Left ventricle myocardium superior (tissue), 1 donor: ENCODE measurements around the gene SPEF1. TPM values are rescaled to one million over a fixed set of nuclear protein-coding genes. Genes with fewer than 3 reads are reported as not detected.
A peak's percentile ranks its signal among the peaks of the same experiment; 100 is the strongest.

Source experiments
- ATAC-seq: fragments of 200-7000 bp; cut with Tn5 transposase; one replicate; pipeline ENCODE4 v1.9.1; 2020; ENCODE audit warnings: mild to moderate bottlenecking, moderate library complexity
- DNase-seq: peaks from one replicate; pipeline ENCODE4 v3.0.0-alpha.2; 2020
- intact Hi-C: fragments of 100-400 bp; cut with micrococcal nuclease; formaldehyde crosslinking; loops from one replicate; pipeline ENCODE4 v1.11.0; 2022
- total RNA-seq: library from RNA; stranded (reverse); fragmentation: NEBNext Ultra II Directional; extraction: Animal tissue kit (Norgen Biotek cat#: 25700); gene quantifications from one replicate; pipeline ENCODE4 v1.2.1, GENCODE V29; 2021
- donor health status: DM: no; HTN: yes; CAD: no; lungs with severe emphysema.

SPEF1 gene
- total RNA-seq, 1 donor from 2014 or later, result not detected

DNA sequence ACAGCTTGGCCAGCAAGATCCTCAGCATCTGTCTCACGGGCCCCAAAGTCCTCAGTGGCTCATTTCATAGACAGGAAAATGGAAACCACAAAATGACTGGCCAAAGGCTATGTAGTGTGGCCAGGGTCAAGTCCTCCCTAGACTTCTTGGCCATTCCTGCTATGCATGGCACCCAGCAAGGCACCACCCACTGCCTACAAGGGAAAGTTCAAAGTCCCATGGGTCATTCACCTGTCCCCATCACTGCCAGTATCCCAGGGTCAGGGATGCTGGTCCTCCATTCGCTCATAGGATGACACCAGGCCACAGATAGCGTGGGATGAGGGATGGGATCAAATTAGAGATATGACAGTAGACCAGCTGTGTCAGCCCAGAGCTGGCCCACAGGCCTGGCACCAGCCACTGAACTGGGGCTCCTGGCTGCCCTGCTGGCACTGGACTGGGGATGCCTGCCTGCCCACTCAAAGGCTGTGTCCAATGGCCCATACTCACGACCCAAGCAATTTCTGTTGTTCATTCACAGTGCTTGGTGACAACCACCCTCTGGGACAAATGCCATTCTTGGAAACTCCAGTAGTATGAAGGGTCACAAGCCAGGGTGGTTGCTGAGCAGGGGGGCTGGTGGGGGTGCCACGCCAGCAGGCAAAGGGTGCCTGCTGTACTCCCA is 25.3 kb downstream of the SPEF1 start:
- intact Hi-C loops, result no loop called here

DNA sequence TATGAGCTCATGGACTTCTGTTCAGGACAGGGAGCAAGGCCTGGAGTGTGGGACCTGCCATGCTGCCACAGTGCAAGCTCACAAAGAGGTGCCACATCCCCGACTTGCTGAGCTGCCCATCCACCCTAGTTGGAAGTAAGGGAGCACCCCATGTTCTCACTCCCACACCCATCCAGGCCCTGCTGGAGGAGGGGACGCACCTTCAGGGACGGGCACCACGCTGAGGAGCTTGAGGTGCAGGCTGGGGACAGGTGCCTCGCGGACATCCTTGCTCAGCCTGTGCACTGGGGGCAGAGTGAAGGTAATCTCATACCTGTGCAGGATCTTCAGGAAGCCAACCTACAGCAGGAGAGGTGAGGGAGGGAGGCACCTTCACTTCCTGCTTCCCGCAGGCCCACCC is 26.0 kb downstream of the SPEF1 start:
- ATAC-seq, result no peak
- peak; percentile 28 for DNase-seq

More for the DNA sequence above, 25.3 kb downstream of the SPEF1 start:
- ATAC-seq (no peak), DNase-seq (peak; percentile 9)

DNA sequence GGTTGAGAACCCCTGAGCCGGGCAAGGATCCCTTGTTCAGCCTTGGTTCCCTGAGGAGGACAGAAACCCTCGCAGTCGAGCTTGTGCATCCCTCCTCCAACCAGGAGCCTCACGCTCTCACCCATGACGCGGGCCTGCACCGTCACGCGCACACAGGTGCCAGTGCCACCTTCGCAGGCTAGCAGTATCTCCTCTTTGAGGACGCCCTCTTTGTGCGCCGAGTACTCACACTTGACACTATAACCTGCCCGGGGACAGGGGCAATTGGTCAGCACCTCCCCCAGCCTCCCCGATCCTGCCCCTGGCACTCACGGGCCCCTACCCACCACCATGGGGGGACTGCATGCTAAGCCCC is 27.0 kb downstream of the SPEF1 start:
- DNase-seq, result no peak
- intact Hi-C loops, result no loop called here
- no peak for ATAC-seq

More for the DNA sequence above, 26.0 kb downstream of the SPEF1 start:
- intact Hi-C loops, result no loop called here

DNA sequence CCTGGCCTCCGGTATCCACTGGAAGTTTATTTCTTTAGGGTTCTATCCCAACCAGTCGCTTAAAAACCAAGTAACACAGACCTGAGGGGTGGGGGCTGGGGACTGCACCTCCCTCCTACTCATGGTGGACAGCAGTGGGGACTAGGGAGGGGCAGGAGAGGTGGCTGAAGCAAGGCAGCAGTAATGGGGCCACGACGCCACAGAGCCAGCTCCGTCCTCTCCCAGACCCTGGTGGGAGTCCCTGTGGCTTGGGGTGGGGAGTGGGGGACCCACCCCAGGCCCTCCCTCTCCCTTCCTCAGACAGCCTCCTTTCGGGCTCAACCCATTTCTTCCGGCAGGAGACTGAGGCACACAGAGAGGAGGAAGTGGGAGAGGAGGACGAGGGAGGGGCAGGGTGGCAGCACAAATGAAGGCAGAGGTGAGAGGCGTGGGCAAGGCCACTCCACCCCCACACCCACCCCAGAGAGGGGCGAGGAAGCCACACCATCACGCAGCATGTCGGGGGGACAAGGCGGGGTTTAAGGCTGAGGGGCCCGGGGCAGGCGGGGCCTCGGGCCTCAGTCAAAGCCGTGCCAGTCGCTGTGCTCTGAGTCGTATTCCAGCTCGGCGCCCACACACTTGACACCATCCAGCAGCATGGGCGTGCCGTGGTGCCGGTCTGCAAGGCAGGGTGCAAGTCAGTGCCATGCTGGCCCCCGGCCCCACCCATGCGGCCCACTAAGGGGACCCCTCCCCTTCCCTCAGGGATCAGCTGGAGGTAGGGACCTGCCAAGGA is 27.6 kb downstream of the SPEF1 start:
- no peak for ATAC-seq
- DNase-seq, result no peak
- intact Hi-C loops, result no loop called here

DNA sequence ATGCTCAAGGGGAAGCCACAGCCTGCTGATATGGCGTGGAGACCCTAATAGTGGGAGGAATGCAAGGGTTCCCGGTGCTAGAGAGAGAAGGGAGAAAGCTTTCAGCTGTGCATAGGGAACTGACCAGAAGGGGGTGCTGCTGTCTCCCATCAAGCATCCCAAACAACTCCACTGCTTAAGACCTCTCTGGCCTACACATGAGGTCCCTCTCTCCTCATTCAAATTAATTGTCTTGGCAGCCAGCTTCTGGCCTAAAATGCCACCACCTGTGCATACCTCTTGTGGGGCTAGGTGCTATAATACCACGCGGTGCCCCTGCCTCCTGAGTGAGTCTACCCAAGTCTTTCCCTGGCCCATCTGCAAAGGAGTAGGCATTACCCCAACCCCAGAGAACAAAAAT is 28.1 kb downstream of the SPEF1 start:
- intact Hi-C loops, result no loop called here
- DNase-seq (no peak), ATAC-seq (peak; percentile 71)

DNA sequence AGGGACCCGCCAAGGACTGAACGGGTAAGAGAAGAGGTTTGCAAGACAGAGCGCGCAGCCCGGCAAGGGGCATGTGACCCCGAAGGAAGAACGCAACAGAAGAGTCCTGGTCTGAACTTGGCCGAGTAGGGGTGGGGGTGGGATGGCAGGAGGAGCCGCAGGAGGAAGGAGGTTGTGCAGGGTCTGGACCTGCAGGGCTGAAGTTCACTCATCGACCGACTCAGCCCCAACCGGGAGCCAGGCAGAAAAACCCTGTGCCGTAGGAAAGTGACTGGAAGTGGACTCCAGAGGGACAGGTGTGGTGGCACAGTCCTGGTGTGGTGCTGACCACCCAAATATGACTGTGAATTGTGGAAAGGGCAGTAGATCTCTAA is 28.9 kb downstream of the SPEF1 start:
- intact Hi-C loops, result no loop called here
- DNase-seq (no peak), ATAC-seq (no peak)

DNA sequence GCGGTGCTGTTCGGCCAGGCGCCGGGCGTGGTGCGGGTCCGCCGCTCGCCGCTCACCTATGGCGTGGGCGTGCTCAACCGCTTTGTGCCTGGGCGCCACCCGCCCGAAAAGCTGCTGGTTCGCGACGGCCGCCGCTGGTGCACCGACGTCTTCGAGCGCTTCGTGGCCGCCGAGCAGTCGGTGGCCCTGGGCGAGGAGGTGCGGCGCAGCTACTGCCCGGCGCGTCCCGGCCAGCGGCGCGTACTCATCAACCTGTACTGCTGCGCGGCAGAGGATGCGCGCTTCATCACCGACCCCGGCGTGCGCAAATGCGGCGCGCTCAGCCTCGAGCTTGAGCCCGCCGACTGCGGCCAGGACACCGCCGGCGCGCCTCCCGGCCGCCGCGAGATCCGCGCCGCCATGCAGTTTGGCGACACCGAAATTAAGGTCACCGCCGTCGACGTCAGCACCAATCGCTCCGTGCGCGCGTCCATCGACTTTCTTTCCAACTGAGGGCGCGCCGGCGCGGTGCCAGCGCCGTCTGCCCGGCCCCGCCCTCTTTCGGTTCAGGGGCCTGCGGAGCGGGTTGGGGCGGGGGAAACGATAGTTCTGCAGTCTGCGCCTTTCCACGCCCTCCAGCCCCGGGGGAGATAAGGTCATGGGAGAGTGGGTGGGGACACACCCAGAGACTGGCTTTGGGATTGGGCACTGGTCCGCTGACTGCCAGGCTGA is 29.4 kb downstream of the SPEF1 start:
- DNase-seq, result peak; percentile 78
- intact Hi-C loops, result no loop called here

DNA sequence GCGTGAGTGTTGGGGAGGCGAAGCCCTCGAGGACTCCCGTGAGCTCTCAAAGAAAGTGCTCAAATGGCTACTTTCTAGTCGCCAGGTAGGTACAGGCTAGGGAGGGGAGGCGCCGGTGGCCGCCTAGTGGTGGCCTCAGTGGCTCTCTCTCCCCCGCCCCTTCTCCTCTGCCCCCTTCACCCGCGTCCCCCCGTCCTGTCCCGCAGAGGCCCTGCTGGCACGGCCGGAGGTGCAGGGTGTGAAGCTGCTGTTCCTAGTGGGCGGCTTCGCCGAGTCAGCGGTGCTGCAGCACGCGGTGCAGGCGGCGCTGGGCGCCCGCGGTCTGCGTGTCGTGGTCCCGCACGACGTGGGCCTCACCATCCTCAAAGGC is 30.0 kb downstream of the SPEF1 start:
- intact Hi-C loops, result no loop called here
- no peak for ATAC-seq
- no peak for DNase-seq

More for the DNA sequence above, 29.4 kb downstream of the SPEF1 start:
- peak; percentile 67 for ATAC-seq

DNA sequence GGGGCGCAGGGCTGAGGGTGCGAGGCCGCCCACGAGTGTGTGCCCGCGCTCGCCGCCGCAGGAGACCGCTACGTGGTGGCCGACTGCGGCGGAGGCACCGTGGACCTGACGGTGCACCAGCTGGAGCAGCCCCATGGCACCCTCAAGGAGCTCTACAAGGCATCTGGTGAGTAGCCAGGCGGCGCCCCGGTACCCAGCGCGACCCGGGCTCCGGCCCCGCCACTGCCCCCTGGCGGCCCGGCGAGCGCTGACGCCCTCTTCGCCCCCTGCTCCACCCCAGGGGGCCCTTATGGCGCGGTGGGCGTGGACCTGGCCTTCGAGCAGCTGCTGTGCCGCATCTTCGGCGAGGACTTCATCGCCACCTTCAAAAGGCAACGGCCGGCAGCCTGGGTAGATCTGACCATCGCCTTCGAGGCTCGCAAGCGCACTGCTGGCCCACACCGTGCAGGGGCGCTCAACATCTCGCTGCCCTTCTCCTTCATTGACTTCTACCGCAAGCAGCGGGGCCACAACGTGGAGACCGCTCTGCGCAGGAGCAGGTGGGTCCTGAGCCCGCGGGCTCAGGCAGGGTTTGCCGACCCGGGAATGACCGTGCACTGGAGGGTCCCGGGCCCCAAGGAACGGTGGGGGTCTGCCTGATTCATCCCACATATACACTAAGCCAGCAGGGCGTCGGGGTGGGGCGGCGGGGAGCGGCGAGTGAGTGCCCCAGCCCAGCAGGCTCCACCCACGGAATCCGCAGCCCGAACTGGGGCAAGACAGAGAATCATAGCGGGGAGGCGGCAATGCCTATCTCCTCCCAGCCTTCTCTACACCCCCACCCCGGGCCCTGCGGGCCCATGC is 31.3 kb downstream of the SPEF1 start:
- intact Hi-C loops, result no loop called here

DNA sequence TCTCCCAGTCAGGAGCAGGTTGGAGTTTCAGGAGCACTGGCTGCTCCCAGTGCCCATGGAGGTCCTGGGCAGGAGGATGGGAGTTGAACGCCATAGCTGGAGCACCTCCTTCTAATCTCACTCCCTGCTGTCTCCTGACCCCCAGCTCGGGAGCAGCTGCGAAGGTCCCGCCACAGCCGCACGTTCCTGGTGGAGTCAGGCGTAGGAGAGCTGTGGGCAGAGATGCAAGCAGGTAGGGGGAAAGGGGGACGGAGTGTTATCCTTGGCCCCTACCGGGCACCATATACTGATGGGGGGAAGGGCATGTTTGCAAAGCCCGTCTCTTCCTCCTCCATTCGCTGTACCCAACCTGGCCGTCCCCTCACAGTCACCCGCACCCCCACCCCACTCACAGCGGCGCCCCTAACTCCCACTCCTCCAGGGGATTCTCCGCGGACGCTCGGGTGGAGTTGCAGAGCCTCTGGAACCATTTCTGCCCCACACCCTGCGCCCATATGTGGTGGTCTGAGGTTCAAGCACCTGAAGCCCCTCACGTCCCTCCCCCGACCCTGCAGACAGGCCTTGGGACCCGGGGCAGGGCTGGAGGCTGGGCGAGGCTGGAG is 32.1 kb downstream of the SPEF1 start:
- intact Hi-C loops, result no loop called here
- DNase-seq, result peak; percentile 23

More for the DNA sequence above, 31.3 kb downstream of the SPEF1 start:
- ATAC-seq (no peak), DNase-seq (no peak)

DNA sequence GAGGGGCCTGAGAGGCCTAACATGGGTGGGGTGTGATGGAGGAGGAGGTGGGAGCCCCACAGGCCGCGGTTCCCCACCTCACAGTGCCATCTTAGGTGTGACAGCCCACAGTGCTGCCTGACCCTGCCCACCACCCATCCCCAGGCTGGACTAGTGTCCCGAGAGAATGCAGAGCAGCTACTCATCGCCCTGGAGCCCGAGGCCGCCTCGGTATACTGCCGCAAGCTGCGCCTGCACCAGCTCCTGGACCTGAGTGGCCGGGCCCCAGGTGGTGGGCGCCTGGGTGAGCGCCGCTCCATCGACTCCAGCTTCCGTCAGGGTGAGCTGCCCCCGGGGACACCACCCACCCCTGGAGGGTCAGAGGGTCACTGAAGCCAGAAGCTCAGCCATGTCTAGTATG is 33.2 kb downstream of the SPEF1 start:
- ATAC-seq (no peak), DNase-seq (no peak)
- intact Hi-C loops, result no loop called here

More for the DNA sequence above, 32.1 kb downstream of the SPEF1 start:
- ATAC-seq, result no peak

DNA sequence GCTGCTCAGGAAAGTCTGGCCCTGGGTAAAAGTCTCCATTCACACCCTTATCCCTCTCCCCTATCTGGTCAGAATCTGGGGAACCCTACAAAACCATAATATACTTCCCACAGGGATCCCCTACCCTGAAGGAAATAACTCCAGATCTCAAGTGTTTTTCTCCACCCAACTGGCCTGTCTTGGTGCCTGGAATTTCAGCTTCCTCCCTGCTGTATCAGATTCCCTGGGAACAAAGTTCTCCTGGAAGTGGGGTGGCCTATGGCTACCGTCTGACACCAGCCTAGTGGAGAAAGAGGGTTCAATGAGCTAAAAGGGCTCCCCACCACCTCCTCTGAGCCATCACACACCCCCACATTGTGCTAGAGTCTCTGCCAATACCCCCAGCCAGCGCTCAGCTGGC is 33.8 kb downstream of the SPEF1 start:
- DNase-seq, result no peak
- no peak for ATAC-seq
- intact Hi-C loops, result no loop called here

DNA sequence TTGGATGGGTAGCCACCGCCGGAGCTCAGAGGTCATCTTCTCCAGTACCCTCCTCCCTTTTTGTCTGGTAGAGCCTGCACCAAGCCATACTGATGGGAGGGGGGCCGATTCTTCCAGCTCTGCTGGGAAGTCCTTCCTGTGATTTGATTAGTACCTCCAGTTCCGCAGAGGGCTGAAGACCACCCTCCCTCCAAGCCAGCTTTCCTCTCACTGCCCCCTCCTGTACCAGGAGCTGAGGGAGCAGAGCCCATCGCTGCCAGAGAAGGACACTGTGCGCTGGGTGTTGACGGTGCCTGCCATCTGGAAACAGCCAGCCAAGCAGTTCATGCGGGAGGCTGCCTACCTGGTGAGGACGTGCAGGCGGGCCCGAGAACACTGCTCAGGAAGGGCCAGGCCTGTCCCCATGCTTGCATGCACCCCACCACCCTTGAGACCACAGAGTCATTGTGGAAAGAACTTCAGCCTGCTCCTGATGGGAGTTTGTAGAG is 35.5 kb downstream of the SPEF1 start:
- ATAC-seq (no peak), DNase-seq (no peak)
- intact Hi-C loops, result no loop called here

DNA sequence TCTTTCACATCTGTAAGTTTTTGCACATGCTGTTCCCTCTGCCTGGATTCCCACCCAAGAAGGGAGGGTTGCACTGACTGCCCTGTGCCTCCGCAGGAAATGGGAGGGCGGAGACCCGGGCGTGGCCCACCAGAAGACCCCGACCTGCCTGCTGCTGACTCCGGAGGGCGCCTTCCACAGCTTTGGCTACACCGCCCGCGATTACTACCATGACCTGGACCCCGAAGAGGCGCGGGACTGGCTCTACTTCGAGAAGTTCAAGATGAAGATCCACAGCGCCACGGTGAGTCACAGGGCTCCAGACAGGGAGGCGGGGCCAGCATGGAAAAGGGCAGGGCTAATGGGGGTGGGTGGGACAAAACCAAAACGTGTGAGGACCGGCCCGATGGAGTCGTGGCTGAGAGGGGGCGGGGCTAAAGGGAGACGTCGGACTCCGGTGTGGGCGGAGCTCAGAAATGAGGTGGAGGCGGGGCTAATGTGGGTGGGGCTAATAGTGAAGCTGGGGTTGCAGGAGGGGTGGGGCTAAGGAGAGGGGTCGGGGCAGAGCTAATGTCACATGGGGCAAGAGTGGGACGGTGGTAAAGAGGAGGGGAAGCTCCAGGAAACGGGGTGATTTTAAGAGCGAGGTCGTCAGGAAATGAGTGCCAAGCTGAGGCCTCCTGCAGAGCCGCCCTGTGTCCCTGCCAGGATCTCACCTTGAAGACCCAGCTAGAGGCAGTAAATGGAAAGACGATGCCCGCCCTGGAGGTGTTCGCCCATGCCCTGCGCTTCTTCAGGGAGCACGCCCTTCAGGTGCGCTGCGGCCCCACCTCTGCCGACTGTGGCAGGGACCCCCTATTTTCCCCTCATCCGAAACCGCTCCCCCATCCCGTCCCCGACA is 36.2 kb downstream of the SPEF1 start:
- peak; percentile 58 for ATAC-seq
- intact Hi-C loops, result no loop called here
- peak; percentile 78 for DNase-seq

DNA sequence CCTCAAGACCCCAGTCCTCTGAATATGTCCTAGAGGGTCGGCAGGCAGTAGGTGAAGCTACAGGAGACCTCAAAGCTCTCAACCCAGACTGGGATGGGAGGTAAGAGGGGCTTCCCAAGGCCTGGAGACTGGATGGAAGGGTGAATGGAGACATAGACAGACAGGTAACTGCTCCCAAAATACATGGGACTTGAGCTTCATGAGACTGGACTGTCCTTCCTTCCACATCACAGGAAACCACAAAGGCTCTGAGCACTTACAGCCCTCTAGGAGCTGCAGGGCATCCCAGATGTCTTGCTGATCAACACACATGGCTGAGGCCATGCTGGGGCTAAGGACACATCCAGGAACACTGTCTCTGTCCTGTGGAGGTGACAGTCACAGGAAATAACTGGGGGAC is 37.2 kb downstream of the SPEF1 start:
- intact Hi-C loops, result no loop called here
- DNase-seq, result no peak
- ATAC-seq, result no peak

DNA sequence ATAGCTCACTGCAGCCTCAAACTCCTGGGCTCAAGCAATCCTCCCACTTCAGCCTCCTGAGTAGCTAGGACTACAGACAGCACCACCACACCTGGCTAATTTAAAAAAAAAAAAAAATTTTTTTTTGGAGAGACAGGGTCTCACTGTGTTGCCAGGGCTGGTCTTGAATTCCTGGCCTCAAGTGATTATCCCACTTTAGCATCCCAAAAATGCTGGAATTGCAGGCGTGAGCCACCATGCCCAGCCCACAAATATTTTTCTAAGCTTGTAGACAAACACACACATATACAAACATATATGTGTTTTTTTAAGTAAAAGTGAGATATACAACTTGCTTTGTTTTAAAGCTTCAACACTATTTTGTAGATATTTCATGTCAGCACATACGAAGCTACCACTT is 38.0 kb downstream of the SPEF1 start:
- no peak for DNase-seq
- no peak for ATAC-seq
- intact Hi-C loops, result no loop called here

DNA sequence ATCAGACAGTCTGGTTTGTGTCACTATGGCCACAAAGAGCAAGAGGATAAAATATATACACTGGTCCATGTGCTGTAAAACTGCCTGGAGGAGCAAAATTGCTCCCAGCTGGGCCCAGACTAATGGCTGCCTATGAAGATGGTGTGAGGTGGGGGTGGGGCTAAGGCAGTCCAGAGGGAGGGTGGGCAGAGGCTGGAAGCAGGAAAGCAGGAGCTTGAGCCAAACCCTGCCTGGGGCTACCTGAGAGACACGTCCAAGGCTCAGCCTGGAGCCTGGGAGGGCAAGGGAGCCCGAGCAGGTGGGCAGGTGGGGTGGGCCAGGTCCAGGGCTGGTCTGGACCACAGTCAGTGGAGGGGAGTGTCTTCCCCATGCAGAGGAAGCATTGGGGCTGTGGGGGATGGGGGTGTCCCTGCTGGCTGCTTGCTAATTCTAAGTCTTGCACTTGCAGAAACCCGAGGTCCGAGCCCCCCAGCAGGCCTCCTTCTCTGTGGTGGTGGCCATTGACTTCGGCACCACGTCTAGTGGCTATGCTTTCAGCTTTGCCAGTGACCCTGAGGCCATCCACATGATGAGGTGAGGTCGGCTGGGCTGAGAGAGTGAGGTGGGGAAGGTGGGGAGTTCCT is 39.3 kb downstream of the SPEF1 start:
- ATAC-seq (no peak), DNase-seq (no peak)
- intact Hi-C loops, result no loop called here
